Fibroblast of lung (primary cell): ENCODE data around the gene DRD4. TPM values are rescaled to one million over a fixed set of nuclear protein-coding genes. Genes with fewer than 3 reads are reported as not detected.

Source experiments
- DNase-seq, 2 donors: peaks; one replicate each; pipeline versions ENCODE4 v3.0.0 to v3.0.0-alpha.2; 2010; ENCODE audit warnings: low read depth in 2 of 2
- H2AFZ ChIP-seq: 2 replicates; pipeline ENCODE4 v1.5.1; 2012; ENCODE audit warnings: low read length, control low read depth, inconsistent platforms
- H3K27ac ChIP-seq: 2 replicates; pipeline ENCODE4 v1.5.1; 2011; ENCODE audit warnings: low read length, control low read depth; ENCODE audit not compliant: insufficient read depth
- H3K27me3 ChIP-seq: 2 replicates; pipeline ENCODE4 v1.5.1; 2011; ENCODE audit warnings: mild to moderate bottlenecking, low read length; ENCODE audit not compliant: control insufficient read depth, insufficient read depth
- H3K36me3 ChIP-seq: 2 replicates; pipeline ENCODE4 v1.5.1; 2011; ENCODE audit warnings: low read length; ENCODE audit not compliant: control insufficient read depth, insufficient read depth
- H3K4me1 ChIP-seq: 2 replicates; pipeline ENCODE4 v1.5.1; 2011; ENCODE audit warnings: low read length; ENCODE audit not compliant: control insufficient read depth, insufficient read depth; ENCODE audit errors: extremely low read depth
- H3K4me2 ChIP-seq: 2 replicates; pipeline ENCODE4 v1.5.1; 2011; ENCODE audit warnings: low read length, control low read depth; ENCODE audit not compliant: insufficient read depth; ENCODE audit errors: extremely low read depth
- H3K4me3 ChIP-seq, 4 experiments: fragments of 200-600 bp in 1 of 4; sonication (generic) in 1 of 4; replicated peaks in 1 of 4; 2 replicates each; pipeline ENCODE4 v1.5.1; 2011 to 2016; ENCODE audit warnings: low read length in 4 of 4, low read depth in 3 of 4, mild to moderate bottlenecking in 3 of 4, control low read depth in 2 of 4, inconsistent platforms in 1 of 4, mixed read lengths in 1 of 4; ENCODE audit not compliant: insufficient read depth in 1 of 4; ENCODE audit errors: control extremely low read depth in 1 of 4
- H3K79me2 ChIP-seq: 2 replicates; pipeline ENCODE4 v1.5.1; 2012; ENCODE audit warnings: mild to moderate bottlenecking, low read length, inconsistent platforms; ENCODE audit not compliant: control insufficient read depth, insufficient read depth
- H3K9ac ChIP-seq: 2 replicates; pipeline ENCODE4 v1.5.1; 2011; ENCODE audit warnings: mild to moderate bottlenecking, low read length, control low read depth; ENCODE audit not compliant: insufficient read depth
- H3K9me3 ChIP-seq: 2 replicates; pipeline ENCODE4 v1.5.1; 2012; ENCODE audit warnings: low read depth, low read length; ENCODE audit not compliant: control insufficient read depth, insufficient read depth
- H4K20me1 ChIP-seq: 2 replicates; pipeline ENCODE4 v1.5.1; 2011; ENCODE audit warnings: low read length; ENCODE audit not compliant: control insufficient read depth, insufficient read depth; ENCODE audit errors: extremely low read depth
- EZH2 ChIP-seq: IDR thresholded peaks from 2 replicates; pipeline ENCODE4 v1.5.1; 2012; ENCODE audit warnings: low read length, control low read depth, mild to moderate bottlenecking; ENCODE audit errors: missing control alignments
- polyA plus RNA-seq, 2 donors: library from polyadenylated mRNA; depleted of rRNA in 1 of 2; stranded (reverse) in 1 of 2; unstranded in 1 of 2; fragments of >200 nt; gene quantifications; 2 replicates each; pipeline ENCODE4 v1.2.1, GENCODE V29; 2011 to 2012; ENCODE audit warnings: missing spikeins in 1 of 2
- total RNA-seq: library from RNA; depleted of rRNA; stranded (reverse); fragments of >200 nt; gene quantifications from 2 replicates; pipeline ENCODE4 v1.2.1, GENCODE V29; 2014
- TF ChIP-seq, protein P1 (sequence below), 2 donors: IDR thresholded peaks in 1 of 2; conservative IDR thresholded peaks in 1 of 2; 1 replicate in 1 of 2; 2 replicates in 1 of 2; pipeline ENCODE4 v1.5.1; 2011 to 2012; ENCODE audit warnings: low read length in 2 of 2, control low read depth in 1 of 2, inconsistent platforms in 1 of 2, low read depth in 1 of 2, mild to moderate bottlenecking in 1 of 2

Gene DRD4
- total and polyA plus RNA-seq, 2 donors (not counting 1 experiment from before 2014, with no cell fraction given), result 0.17 TPM; not detected in 1

DNA sequence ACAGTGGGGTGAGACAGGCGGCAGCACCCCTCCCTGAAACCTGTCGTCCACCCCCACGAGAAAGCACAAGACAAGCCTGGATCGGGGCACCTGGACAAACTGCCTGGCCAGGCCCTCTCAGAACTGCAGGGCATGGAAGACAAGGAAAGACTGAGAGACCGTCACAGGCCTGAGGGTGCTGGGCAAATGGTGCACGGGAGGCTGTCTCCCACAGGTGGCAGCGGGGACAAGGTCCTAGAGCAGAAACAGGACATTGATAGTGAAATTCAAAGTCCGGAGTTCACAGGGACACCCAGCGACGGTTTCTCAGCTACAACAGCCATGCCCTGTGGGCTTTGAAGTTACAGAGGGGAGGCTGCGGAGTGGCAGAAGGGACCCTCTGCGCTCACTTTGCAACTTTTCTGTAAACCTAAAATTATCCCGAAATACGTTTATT lies 20.6 kb downstream of the DRD4 start:
- peaks cover 3% of the 10 kb centered on the region for H3K79me2 ChIP-seq
- no peak overlapping the region for H3K4me3 ChIP-seq
- H4K20me1 ChIP-seq, result no peaks in the 10 kb centered on the region
- TF ChIP-seq, protein P1, sequence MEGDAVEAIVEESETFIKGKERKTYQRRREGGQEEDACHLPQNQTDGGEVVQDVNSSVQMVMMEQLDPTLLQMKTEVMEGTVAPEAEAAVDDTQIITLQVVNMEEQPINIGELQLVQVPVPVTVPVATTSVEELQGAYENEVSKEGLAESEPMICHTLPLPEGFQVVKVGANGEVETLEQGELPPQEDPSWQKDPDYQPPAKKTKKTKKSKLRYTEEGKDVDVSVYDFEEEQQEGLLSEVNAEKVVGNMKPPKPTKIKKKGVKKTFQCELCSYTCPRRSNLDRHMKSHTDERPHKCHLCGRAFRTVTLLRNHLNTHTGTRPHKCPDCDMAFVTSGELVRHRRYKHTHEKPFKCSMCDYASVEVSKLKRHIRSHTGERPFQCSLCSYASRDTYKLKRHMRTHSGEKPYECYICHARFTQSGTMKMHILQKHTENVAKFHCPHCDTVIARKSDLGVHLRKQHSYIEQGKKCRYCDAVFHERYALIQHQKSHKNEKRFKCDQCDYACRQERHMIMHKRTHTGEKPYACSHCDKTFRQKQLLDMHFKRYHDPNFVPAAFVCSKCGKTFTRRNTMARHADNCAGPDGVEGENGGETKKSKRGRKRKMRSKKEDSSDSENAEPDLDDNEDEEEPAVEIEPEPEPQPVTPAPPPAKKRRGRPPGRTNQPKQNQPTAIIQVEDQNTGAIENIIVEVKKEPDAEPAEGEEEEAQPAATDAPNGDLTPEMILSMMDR (conservative IDR thresholded peaks at IDR 0.05 in 1 of 2, IDR thresholded peaks at IDR 0.05 in 1 of 2; ENCODE audit: low read depth in 1 of 2, low read length in 2 of 2), result no peak
- no peak for TF ChIP-seq EZH2
- H3K9me3 ChIP-seq, result no peaks in the 10 kb centered on the region
- H2AFZ ChIP-seq, result no peak overlapping the region
- no peak overlapping the region for H3K27ac ChIP-seq
- H3K27me3 ChIP-seq, result no peaks in the 10 kb centered on the region
- H3K4me1 ChIP-seq, result no peaks in the 10 kb centered on the region
- H3K9ac ChIP-seq, result no peak overlapping the region
- no peak overlapping the region for H3K4me2 ChIP-seq
- no peak for DNase-seq
- peaks cover 6% of the 10 kb centered on the region for H3K36me3 ChIP-seq

DNA sequence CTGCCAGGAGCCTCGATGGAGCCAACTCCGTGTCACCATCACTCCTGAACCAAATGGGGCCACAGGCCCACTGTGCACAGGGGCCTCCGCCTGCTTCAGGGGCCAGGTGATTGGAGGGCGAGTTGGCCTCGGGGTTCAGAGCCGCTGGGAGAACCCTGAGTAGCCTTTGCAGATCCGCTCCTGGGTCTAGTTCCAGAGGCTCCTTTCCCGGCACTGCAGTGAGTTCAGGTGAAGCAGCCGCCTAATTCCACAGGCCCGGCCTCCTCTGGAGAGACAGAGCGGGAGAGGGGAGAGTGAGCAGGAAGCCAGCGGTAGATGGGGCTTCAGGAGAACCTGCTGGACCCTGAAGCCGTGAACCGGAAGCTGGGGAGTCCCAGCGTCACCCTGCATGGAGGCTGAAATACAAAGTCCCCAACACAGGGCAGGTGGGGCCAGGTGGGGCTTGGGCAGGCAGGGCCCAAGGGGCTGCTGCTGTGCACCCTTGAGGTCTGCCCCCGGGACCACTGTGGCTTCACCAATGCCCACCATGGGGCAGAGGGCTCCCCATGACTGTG lies 22.5 kb downstream of the DRD4 start:
- Histone ChIP-seq H3K9me3 (no peaks in the 10 kb centered on the region), H3K4me2 (no peak overlapping the region), H3K27me3 (no peaks in the 10 kb centered on the region), H3K4me1 (no peaks in the 10 kb centered on the region), H3K79me2 (peaks cover 3% of the 10 kb centered on the region), H2AFZ (no peak overlapping the region), H3K36me3 (peaks cover 6% of the 10 kb centered on the region), H4K20me1 (no peaks in the 10 kb centered on the region), H3K27ac (no peak overlapping the region), H3K9ac (no peak overlapping the region), H3K4me3 (no peak overlapping the region)
- no peak for TF ChIP-seq EZH2
- TF ChIP-seq, protein P1 (conservative IDR thresholded peaks at IDR 0.05 in 1 of 2, IDR thresholded peaks at IDR 0.05 in 1 of 2; ENCODE audit: low read depth in 1 of 2, low read length in 2 of 2), result no peak
- no peak for DNase-seq

DNA sequence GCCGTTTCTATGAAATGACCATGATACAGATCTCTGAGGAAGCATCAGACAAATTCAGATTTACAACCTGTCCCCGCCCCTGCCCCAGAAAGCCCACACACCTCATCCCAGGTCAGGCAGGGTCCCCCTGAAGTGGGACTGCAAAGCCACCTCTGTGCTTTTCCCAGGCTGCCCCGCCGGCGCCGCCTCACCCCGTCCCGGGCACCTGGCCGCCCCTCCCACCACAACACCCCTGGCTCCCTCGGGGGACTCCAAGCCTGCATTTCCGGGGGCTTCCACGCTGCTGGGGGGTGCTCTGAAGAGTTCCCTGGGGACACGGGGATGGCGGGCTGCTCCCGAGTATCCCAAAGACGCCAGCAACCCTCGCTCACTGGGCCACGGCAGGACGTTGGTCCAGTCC lies 23.2 kb downstream of the DRD4 start:
- H3K27ac ChIP-seq, result no peak overlapping the region
- no peak overlapping the region for H3K4me3 ChIP-seq
- H4K20me1 ChIP-seq, result no peaks in the 10 kb centered on the region
- no peaks in the 10 kb centered on the region for H3K4me1 ChIP-seq
- no peak overlapping the region for H2AFZ ChIP-seq
- peaks cover 6% of the 10 kb centered on the region for H3K36me3 ChIP-seq
- H3K9ac ChIP-seq, result no peak overlapping the region
- no peak overlapping the region for H3K4me2 ChIP-seq
- no peaks in the 10 kb centered on the region for H3K9me3 ChIP-seq
- no peaks in the 10 kb centered on the region for H3K27me3 ChIP-seq
- DNase-seq, result no peak
- peaks cover 3% of the 10 kb centered on the region for H3K79me2 ChIP-seq
- TF ChIP-seq, protein P1 (conservative IDR thresholded peaks at IDR 0.05 in 1 of 2, IDR thresholded peaks at IDR 0.05 in 1 of 2; ENCODE audit: low read depth in 1 of 2, low read length in 2 of 2), result no peak
